SK-N-SH (cell line): ENCODE results near the gene SQOR.

ENCODE experiments used
- CTCF ChIP-seq: fragments of 200-600 bp; sonication (generic); IDR thresholded peaks from 2 replicates; pipeline ENCODE4 v1.6.1; 2017; ENCODE audit warnings: antibody characterized with exemption, mild to moderate bottlenecking, moderate library complexity
- EP300 ChIP-seq, 2 experiments: IDR thresholded peaks; 2 replicates each; pipeline versions ENCODE4 v1.4.0 to v1.6.1; 2012; ENCODE audit warnings: borderline replicate concordance in 1 of 2, low read depth in 1 of 2, low read length in 1 of 2
- EZH2phosphoT487 ChIP-seq: fragments of 200-600 bp; sonication (generic); IDR thresholded peaks from 2 replicates; pipeline ENCODE4 v1.6.1; 2017; ENCODE audit warnings: low read depth, mixed run types, mild to moderate bottlenecking, antibody characterized with exemption, moderate library complexity, borderline replicate concordance
- FOXM1 ChIP-seq: IDR thresholded peaks from 2 replicates; pipeline ENCODE4 v1.4.0; 2012; ENCODE audit warnings: low read depth, mild to moderate bottlenecking
- JUND ChIP-seq: IDR thresholded peaks from 2 replicates; pipeline ENCODE4 v1.4.0; 2012
- MAX ChIP-seq: IDR thresholded peaks from 2 replicates; pipeline ENCODE4 v1.4.0; 2012; ENCODE audit warnings: low read depth
- MXI1 ChIP-seq: IDR thresholded peaks from 2 replicates; pipeline ENCODE4 v1.6.1; 2012; ENCODE audit warnings: mild to moderate bottlenecking, low read depth, low read length, improper control_type of control experiment
- POLR2AphosphoS5 ChIP-seq: IDR thresholded peaks from 2 replicates; pipeline ENCODE4 v1.6.1; 2012; ENCODE audit warnings: low read depth, low read length
- REST ChIP-seq: IDR thresholded peaks from 2 replicates; pipeline ENCODE4 v1.6.1; 2012; ENCODE audit warnings: mild to moderate bottlenecking, low read depth, low read length, moderate library complexity
- TAF1 ChIP-seq: IDR thresholded peaks from 2 replicates; pipeline ENCODE4 v1.6.1; 2012; ENCODE audit warnings: low read depth, mild to moderate bottlenecking, low read length, moderate library complexity, borderline replicate concordance

GRCh38 chr15:45719490-45719889 lies 84.7 kb downstream of the SQOR start:
- no peak for TF ChIP-seq EP300 (IDR thresholded peaks at IDR 0.05; ENCODE audit: borderline replicate concordance in 1 of 2, low read depth in 1 of 2, low read length in 1 of 2)
- TF ChIP-seq TAF1: no peak
- no peak for TF ChIP-seq CTCF
- TF ChIP-seq REST: no peak
- no peak for TF ChIP-seq MXI1
- TF ChIP-seq MAX: no peak
- no peak for TF ChIP-seq POLR2AphosphoS5
- no peak for TF ChIP-seq FOXM1
- no peak for TF ChIP-seq JUND
- no peak for TF ChIP-seq EZH2phosphoT487
